ENCODE data around the gene MYCN.

Gene MYCN

GRCh38 chr2:15974565-15975260 lies 34.4 kb downstream of the MYCN start:
- DNase-seq (ENCODE audit: low spot score) (no peak), FAIRE-seq (no peak)

DNA sequence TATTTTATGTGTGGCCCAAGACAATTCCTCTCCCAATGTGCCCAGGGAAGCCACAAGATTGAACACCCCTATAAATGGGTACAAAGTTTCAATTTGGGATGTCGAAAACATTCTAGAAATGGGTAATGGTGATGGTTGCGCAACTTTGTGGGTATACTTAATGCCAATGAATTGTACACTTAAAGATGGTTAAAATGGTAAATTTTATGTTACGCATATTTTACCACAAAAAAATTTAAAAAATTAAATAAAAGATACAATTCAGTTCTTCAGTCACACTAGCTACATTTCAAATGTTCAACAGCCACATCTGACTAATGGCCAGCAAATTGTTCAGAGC lies 34.9 kb downstream of the MYCN start:
- FAIRE-seq: no peak
- DNase-seq (ENCODE audit: low spot score): no peak

GRCh38 chr2:15975676-15976075 lies 35.3 kb downstream of the MYCN start:
- FAIRE-seq: no peak
- no peak for DNase-seq (ENCODE audit: low spot score)

DNA sequence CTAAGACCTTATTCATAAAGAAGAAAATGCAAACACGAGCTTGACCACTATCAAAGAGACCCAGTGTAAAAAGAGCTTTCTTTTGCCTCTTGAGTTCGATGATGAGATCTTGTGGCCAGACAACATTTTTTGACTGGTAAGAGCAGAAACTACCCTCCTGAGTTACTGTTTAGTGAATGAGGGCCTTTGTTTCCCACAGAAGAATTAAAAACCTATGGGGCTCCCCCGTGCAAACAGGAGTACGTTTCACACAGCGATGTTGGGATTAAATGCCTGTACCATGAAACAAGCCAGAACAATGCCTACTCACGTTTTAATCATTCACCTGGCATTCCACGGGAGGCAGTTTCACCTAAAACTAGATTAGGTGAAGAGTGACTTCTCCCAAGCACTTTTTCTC lies 36.0 kb downstream of the MYCN start:
- FAIRE-seq: no peak
- DNase-seq (ENCODE audit: low spot score): peak; percentile 54

DNA sequence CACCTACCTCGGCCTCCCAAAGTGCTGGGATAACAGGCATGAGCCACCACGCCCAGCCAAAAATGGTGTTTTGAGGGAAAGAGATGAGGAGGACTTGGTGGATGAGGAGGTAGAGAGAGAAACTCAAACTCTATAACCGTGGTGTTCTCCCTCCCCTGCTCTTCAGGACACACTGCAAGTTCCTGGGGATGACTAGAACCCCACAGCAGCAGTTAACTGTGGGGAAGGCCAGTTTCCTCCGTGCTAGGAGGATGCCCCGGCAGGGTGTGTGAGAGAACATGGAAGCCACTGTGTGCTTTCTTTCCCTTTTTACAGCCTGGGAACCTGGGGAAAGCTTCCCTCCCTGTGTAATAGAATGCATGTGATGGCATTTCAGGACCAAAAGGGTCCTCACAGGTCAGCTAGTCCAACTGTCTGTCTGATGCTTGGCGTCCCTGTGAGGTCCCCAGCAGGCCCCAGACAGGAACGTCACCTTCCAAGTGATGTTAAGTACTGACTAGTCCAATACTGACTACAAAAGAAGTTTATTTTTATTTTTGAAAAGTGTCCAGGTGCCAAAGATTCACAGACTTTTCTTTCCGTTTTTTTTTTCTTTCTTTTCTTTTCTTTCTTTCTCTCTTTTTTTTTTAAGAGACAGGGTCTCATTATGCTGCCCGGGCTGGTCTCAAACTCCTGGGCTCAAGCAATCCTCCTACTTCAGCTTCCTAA lies 38.9 kb downstream of the MYCN start:
- no peak for DNase-seq (ENCODE audit: low spot score)
- no peak for FAIRE-seq

DNA sequence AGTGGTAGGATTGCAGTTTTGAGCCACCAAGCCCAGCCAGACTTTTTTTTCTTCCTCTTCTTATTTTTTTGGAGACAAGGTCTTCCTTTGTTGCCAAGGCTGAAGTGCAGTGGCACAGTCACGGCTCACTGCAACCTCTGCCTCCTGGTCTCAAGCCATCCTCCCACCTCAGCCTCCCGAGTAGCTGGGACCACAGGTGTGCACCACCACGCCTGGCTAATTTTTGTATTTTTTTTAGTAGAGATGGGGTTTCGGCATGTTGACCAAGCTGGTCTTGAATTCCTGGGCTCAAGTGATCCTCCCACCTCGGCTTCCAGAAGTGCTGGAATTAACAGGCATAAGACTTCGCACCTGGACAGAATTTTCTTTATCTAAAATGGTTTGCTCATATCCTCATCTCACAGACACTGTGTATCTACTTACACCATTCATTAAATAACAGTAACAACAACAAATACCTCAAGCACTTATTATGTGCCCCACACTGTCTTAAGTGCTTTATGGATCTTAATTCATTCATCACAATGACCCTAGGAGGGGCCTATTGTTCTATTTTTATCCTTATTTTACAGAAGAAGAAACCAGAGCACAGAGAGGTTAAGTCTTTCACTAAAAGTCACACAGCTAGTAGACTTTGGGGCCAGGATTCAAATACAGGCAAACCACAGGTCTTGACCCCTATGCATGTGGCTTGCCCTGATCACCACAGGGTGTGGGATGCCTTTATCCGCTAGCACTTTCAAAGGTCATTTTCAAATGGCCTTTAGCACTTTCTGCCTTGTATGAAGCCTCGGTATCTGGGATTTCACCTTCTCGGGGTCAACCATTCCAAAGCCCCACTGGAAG lies 39.6 kb downstream of the MYCN start:
- FAIRE-seq (no peak), DNase-seq (ENCODE audit: low spot score) (no peak)

DNA sequence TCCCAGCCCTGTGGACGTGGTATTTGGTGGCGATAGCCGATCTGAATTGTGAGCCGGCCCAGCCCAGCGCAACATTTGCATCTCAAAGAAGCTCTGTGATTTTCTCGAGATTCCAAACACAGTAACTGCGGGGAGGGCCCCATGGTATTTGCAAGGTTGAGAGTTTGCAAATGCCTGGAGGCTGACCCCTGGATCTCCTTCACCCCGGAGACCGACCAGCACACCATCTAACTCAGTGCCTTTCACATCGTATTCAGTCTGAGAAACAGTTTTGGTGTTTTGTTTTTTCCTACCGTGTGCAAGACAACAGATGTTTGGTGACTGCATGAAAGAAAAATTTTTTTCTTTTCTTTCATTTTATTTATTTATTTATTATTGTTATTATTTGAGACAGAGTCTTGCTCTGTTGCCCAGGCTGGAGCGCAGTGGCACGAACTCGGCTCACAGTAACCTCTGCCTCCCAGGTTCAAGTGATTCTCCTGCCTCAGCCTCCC lies 40.3 kb downstream of the MYCN start:
- DNase-seq (ENCODE audit: low spot score) (no peak), FAIRE-seq (no peak)

- DNase-seq (ENCODE audit: low spot score) (no peak), FAIRE-seq (no peak)
Measured at GRCh38 chr2:15981646-15982045, 41.3 kb downstream of the MYCN start.

DNA sequence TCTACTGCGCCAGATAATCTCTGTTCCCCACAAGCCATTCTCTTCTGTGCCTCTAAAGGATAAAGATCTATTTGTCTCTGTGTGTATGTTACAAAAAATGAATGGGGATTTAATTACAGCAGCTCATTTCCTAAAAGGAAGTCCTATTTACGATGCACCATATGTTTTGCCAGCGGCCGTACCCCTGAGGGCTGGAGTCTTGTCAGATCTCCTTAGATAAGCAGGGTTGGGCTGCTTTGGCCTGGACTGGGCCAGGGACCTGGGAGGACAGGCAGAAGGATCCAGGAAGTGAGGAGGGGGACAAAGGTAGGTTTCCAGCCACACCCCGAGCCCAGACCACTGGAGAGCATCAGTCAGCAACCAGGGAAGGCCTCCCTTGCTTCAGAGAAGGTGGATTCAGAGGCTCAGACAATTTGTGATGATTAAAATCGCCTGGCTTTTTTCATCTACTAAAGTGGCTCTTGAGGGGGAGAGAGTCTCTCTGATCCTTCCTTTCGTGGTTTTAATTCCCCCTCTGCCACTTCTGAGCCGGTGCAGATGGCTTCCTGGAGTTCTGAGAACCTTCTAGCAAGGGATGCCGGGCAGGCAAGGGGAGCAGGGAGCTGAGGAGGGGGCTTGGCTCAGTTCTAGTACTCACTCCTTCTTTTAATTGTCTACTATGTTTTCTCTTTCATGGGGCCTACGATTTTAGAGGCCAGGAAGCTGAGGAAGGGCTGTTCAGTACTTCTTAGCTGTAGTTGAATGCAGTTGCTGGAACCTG lies 42.1 kb downstream of the MYCN start:
- no peak for DNase-seq (ENCODE audit: low spot score)

DNA sequence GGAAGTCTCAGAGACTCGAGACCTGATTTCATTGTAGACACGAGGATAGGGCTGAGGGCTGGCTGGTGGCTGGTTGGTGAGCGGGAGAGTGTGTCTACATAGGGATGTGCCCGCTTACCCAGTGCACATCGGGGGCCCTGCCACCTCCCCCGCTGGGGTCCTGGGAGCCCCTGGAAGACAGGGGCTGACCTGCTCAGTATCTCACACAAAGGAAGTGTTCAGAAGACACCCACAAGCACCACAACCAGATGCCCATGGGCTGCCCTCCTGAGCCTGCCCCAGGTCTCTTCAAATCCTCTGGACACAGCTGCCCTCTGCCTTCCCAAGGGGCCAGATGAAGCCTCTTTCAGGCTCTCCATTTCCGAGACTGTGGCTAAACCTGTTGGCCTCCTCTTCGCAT lies 43.1 kb downstream of the MYCN start:
- FAIRE-seq: no peak
- no peak for DNase-seq (ENCODE audit: low spot score)

More for the DNA sequence above, 42.1 kb downstream of the MYCN start:
- no peak for FAIRE-seq

GRCh38 chr2:15984368-15985255 lies 44.3 kb downstream of the MYCN start:
- FAIRE-seq (no peak), DNase-seq (ENCODE audit: low spot score) (no peak)

- FAIRE-seq (peak; percentile 98), DNase-seq (ENCODE audit: low spot score) (no peak)
Measured at GRCh38 chr2:15985531-15985930, 45.2 kb downstream of the MYCN start.

DNA sequence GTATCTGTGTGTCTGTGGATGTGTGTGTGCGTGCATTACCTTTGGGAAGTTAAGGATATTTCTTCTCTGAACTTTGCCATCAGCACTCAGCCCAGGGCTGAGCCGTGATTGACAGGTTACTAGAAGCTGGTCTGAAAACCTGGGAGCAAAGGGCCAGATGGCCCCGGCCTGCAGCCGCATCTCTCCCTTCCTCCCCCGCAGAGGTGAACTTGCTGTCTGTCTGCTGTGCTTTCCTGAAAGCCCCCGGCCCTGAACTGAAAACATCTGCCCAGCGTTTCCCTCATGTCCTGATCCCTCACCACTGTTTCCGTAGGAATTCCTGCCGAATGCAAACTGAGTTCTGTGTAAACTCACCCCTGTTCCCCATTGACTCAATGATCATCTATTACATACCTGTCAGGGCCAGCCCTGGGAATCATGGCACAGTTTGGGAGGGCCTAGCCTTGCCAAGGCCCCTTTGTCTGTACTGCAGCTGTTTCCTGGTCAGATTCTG lies 45.8 kb downstream of the MYCN start:
- DNase-seq (ENCODE audit: low spot score) (no peak), FAIRE-seq (no peak)

GRCh38 chr2:15986644-15987043 lies 46.3 kb downstream of the MYCN start:
- FAIRE-seq: no peak
- no peak for DNase-seq (ENCODE audit: low spot score)

DNA sequence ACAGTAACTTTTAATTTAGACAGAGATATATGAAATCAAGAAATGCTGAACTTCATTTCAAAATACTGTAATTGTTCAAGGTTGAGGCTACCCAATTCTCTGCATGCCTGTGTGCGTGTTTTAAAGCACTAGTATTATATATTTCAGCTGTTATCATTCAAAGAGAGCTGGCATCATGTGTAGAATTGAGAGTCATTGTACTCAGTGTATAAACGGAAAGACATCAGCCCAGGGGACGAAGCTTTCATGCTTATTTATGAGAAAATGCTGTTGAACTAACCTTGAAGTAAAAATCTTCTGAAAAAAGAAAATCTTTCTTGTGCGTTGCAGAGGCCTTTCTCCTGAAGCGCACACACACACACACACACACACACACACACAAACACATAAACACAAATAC lies 48.4 kb downstream of the MYCN start:
- no peak for FAIRE-seq
- no peak for DNase-seq (ENCODE audit: low spot score)

DNA sequence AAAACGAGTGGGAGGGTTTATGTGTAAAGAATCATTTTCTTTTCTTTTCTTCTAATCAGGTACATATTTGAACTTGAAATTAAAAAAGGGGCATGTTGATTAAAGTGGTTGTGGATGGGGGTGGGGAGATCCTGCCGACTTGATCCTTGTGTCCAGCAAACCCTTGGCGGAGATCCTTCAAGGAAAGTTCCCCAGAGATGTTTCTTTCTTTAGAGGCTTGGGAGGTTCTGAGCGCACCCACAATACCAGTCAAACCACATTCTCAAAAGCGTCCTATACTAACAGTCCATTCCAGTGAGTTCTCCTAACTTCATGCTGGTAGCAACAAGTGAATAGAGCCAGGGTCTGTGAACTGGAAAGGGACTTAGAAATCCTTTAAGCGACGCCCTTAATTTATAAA lies 49.2 kb downstream of the MYCN start:
- no peak for FAIRE-seq
- no peak for DNase-seq (ENCODE audit: low spot score)

DNA sequence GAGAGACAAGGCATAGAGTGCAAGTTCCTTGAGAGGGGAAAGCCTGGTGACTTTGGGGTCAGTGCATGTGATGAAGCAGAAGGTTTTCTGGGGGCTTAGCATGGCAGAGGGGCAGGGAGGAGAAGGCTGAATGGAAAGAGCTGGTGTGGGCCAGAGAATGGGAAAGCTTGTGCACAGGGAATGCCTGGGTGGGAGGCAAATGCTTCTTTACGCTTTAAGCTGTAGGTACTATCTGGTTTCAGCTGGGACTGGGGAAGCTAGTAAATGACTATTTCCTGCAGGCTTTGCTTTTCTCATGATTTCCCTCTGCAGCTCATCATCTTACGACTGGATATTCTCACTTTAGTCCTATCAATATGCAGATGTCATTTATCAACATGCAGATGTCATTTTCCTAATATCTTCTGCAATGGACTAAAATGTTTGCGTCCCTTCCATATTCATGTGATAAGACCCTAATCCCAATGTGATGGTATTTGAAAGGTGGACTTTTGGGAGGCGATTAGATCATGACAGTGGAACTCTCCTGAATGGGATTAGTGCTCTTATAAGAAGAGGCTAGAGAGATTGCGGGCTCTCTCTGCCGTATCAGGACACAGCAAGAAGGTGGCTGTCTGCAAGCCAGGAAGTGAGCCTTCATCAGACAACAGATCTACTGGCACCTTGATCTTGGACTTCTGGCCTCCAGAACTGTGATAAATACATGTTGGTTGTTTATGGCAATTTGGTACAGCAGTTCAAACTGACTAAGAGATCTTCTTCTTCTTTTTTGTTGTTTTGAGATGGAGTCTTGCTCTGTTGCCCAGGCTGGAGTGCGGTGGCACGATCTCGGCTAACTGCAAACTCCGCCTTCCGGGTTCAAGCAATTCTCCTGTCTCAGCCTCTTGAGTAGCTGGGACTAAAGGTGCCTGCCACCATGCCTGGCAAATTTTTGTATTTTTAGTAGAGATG lies 50.1 kb downstream of the MYCN start:
- DNase-seq (ENCODE audit: low spot score) (no peak), FAIRE-seq (no peak)

DNA sequence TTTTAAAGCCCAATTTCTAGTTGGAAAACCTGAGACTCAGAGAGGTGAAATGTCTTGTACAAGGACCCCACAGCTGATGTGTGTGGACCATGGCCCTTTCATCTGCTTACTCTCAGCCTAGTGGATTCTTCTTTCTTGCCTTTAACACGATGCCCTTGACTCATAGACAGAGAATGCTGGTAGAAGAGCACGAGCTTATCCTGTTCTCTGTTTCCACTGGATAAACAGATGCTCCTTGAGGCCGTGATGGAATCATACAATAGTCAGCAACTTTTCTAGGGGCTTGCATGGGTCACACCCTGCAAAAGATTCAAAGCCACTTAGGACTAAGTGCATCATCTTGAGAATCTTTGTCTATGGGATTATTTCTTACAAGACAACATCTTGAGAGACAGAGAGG lies 50.9 kb downstream of the MYCN start:
- DNase-seq (ENCODE audit: low spot score) (no peak), FAIRE-seq (no peak)

Measured in urothelium cell line (cell line).